MM.1S (cell line): ENCODE results near the gene CTSL.

ENCODE experiments used
- DNase-seq: peaks from one replicate; pipeline ENCODE4 v3.0.0-alpha.2; 2015
- H2AFZ ChIP-seq: fragments of 300-600 bp; sonication (generic); 2 replicates; pipeline ENCODE4 v1.6.0; 2016; ENCODE audit warnings: antibody characterized with exemption, low read length
- H3F3A ChIP-seq: fragments of 300-600 bp; sonication (generic); 2 replicates; pipeline ENCODE4 v1.6.1; 2016; ENCODE audit warnings: mild to moderate bottlenecking, antibody characterized with exemption, low read length, moderate library complexity, mixed read lengths; ENCODE audit not compliant: insufficient read depth
- H3K27ac ChIP-seq: fragments of 300-600 bp; sonication (generic); 2 replicates; pipeline ENCODE4 v1.5.1; 2016; ENCODE audit warnings: mild to moderate bottlenecking, low read length
- H3K27me3 ChIP-seq: fragments of 300-600 bp; sonication (generic); replicated peaks from 2 replicates; pipeline ENCODE4 v1.6.0; 2016; ENCODE audit warnings: low read length; ENCODE audit not compliant: insufficient read depth
- H3K36me3 ChIP-seq: fragments of 300-600 bp; sonication (generic); replicated peaks from 2 replicates; pipeline ENCODE4 v1.6.1; 2016; ENCODE audit warnings: mild to moderate bottlenecking, low read length, mixed read lengths; ENCODE audit not compliant: insufficient read depth
- H3K4me1 ChIP-seq: fragments of 300-600 bp; sonication (generic); 2 replicates; pipeline ENCODE4 v1.6.1; 2016; ENCODE audit warnings: low read length, mixed read lengths
- H3K4me2 ChIP-seq: fragments of 300-600 bp; sonication (generic); 2 replicates; pipeline ENCODE4 v1.6.0; 2016; ENCODE audit warnings: low read depth, low read length
- H3K4me3 ChIP-seq: fragments of 300-600 bp; sonication (generic); 2 replicates; pipeline ENCODE4 v1.5.1; 2016; ENCODE audit warnings: low read length, mixed read lengths
- H3K79me2 ChIP-seq: fragments of 300-600 bp; sonication (generic); 2 replicates; pipeline ENCODE4 v1.6.1; 2016; ENCODE audit warnings: mixed run types, low read length, mixed read lengths
- H3K9ac ChIP-seq: fragments of 300-600 bp; sonication (generic); 2 replicates; pipeline ENCODE4 v1.6.1; 2016; ENCODE audit warnings: low read length, mixed read lengths
- H3K9me2 ChIP-seq: fragments of 300-600 bp; sonication (generic); replicated peaks from 2 replicates; pipeline ENCODE4 v1.6.1; 2016; ENCODE audit warnings: mild to moderate bottlenecking, low read length, mixed read lengths; ENCODE audit not compliant: insufficient read depth
- H3K9me3 ChIP-seq: fragments of 300-600 bp; sonication (generic); replicated peaks from 2 replicates; pipeline ENCODE4 v1.6.1; 2016; ENCODE audit warnings: mild to moderate bottlenecking, low read length, mixed read lengths; ENCODE audit not compliant: insufficient read depth
- H4K20me1 ChIP-seq: fragments of 300-600 bp; sonication (generic); 2 replicates; pipeline ENCODE4 v1.6.1; 2016; ENCODE audit warnings: mild to moderate bottlenecking, low read length, moderate library complexity, mixed read lengths; ENCODE audit not compliant: insufficient read depth
- EZH2 ChIP-seq: fragments of 300-600 bp; sonication (generic); optimal IDR thresholded peaks from 2 replicates; pipeline ENCODE3; 2017; ENCODE audit warnings: low read depth, mild to moderate bottlenecking, antibody characterized with exemption, low read length, mixed read lengths
- EZH2phosphoT487 ChIP-seq: fragments of 300-600 bp; sonication (generic); IDR thresholded peaks from 2 replicates; pipeline ENCODE4 v1.6.1; 2018; ENCODE audit warnings: antibody characterized with exemption, low read length
- TF ChIP-seq, protein P1 (sequence below): fragments of 300-600 bp; sonication (generic); IDR thresholded peaks from 2 replicates; pipeline ENCODE4 v1.5.1; 2016; ENCODE audit warnings: antibody characterized with exemption, low read length, mixed read lengths

Gene CTSL

DNA sequence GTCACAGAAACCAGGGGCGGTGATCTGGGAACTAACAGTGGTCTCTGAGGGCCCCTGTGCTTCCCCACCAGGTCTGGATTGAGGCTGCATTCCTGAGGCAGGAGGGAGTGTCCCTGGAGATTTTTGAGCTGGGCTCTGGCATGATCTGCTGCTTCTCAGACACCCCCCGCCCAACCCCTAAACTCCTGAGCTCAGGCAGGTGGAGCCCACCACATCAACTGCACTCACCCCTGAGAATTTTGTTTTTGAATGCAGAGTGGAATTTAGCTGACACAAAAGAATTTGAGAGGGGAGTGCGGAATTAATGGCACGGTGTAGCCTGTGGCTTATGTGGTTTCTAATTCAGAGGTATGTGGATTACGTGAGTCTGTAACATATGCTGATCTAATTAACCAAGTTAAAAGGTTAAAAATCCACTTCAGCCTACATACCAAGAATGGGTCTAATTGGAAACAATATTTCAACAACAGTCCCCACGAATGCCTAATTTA lies 23.9 kb upstream of the CTSL start:
- Histone ChIP-seq H3K9me3 (no peaks in the 10 kb centered on the region), H4K20me1 (no peaks in the 10 kb centered on the region), H3K4me1 (no peaks in the 10 kb centered on the region), H3F3A (no peaks in the 10 kb centered on the region), H3K36me3 (0 out of 2 replicates have a peak, but pooled peaks cover 7% of the 10 kb centered on the region), H3K27me3 (no peaks in the 10 kb centered on the region), H3K4me2 (no peak overlapping the region), H3K9ac (no peak overlapping the region), H2AFZ (no peak overlapping the region), H3K9me2 (no peaks in the 10 kb centered on the region), H3K79me2 (no peaks in the 10 kb centered on the region), H3K27ac (no peak overlapping the region), H3K4me3 (no peak overlapping the region)
- TF ChIP-seq, protein P1, sequence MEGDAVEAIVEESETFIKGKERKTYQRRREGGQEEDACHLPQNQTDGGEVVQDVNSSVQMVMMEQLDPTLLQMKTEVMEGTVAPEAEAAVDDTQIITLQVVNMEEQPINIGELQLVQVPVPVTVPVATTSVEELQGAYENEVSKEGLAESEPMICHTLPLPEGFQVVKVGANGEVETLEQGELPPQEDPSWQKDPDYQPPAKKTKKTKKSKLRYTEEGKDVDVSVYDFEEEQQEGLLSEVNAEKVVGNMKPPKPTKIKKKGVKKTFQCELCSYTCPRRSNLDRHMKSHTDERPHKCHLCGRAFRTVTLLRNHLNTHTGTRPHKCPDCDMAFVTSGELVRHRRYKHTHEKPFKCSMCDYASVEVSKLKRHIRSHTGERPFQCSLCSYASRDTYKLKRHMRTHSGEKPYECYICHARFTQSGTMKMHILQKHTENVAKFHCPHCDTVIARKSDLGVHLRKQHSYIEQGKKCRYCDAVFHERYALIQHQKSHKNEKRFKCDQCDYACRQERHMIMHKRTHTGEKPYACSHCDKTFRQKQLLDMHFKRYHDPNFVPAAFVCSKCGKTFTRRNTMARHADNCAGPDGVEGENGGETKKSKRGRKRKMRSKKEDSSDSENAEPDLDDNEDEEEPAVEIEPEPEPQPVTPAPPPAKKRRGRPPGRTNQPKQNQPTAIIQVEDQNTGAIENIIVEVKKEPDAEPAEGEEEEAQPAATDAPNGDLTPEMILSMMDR: no peak
- TF ChIP-seq EZH2phosphoT487 (no peak), EZH2 (no peak)
- no peak for DNase-seq

DNA sequence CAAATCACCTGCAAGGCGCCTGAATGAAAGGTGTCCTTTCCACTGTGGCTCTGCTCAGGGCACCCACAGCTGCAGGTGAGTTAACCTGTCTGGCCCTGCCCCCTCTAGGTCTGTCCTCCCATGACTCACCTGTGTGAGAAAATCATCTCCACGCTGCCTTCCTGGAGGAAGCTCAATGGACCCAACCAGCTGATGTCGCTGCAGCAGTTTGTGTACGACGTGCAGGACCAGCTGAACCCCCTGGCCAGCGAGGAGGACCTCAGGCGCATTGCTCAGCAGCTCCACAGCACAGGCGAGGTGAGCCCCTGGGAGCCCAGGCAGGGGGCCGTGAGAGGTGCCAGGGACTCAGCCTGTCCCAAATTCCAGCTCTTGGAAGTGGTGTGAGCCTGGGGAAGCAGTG lies 23.0 kb upstream of the CTSL start:
- H3K36me3 ChIP-seq: 0 out of 2 replicates have a peak, but pooled peaks cover 7% of the 10 kb centered on the region
- no peak overlapping the region for H3K4me3 ChIP-seq
- no peaks in the 10 kb centered on the region for H3K9me3 ChIP-seq
- no peaks in the 10 kb centered on the region for H4K20me1 ChIP-seq
- H3K9ac ChIP-seq: no peak overlapping the region
- no peaks in the 10 kb centered on the region for H3K4me1 ChIP-seq
- H2AFZ ChIP-seq: no peak overlapping the region
- H3K27ac ChIP-seq: no peak overlapping the region
- H3K4me2 ChIP-seq: no peak overlapping the region
- no peak for TF ChIP-seq EZH2
- TF ChIP-seq EZH2phosphoT487: no peak
- TF ChIP-seq, protein P1: no peak
- no peaks in the 10 kb centered on the region for H3K9me2 ChIP-seq
- H3K27me3 ChIP-seq: no peaks in the 10 kb centered on the region
- H3F3A ChIP-seq: no peaks in the 10 kb centered on the region
- DNase-seq: no peak
- no peaks in the 10 kb centered on the region for H3K79me2 ChIP-seq

DNA sequence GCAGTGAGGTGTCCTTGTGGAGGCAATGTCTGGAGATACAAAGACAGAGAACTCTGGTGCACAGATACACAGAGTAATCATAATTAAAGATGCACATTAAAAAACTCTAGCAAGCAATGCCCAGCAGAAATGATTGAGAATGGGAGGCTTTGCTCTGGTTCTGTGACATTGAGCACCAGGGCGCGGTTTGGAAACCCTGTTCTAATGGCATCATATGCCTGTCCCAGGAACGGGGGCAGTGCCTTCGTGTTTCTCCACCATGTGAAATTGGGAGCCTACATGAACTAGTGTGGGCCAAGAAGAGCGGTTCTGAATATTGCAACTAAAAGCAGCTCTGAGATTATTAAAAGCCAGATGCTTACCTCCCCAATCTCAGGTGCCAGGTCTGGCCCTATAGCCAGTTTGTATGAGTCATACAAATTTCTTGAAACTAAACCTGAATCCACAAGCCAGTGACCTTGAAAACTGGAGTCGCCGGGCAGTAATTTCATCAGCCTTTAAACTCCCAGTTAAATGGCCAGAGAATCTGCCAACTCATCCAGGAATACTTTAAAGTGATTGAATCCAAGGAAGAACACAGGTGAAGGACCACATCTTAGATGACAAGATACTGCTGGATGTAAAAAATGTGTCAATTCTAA lies 22.2 kb upstream of the CTSL start:
- no peaks in the 10 kb centered on the region for H3F3A ChIP-seq
- DNase-seq: no peak
- no peaks in the 10 kb centered on the region for H3K4me1 ChIP-seq
- H3K4me3 ChIP-seq: no peak overlapping the region
- no peak overlapping the region for H3K4me2 ChIP-seq
- H3K9me2 ChIP-seq: no peaks in the 10 kb centered on the region
- H3K9ac ChIP-seq: no peak overlapping the region
- no peak overlapping the region for H3K27ac ChIP-seq
- H3K79me2 ChIP-seq: no peaks in the 10 kb centered on the region
- TF ChIP-seq EZH2 (no peak), EZH2phosphoT487 (no peak)
- TF ChIP-seq, protein P1: no peak
- no peak overlapping the region for H2AFZ ChIP-seq
- no peaks in the 10 kb centered on the region for H4K20me1 ChIP-seq
- no peaks in the 10 kb centered on the region for H3K27me3 ChIP-seq
- 0 out of 2 replicates have a peak, but pooled peaks cover 7% of the 10 kb centered on the region for H3K36me3 ChIP-seq
- H3K9me3 ChIP-seq: no peaks in the 10 kb centered on the region
